Neural progenitor cell (in vitro differentiated cells): ENCODE results near the gene VARS1. TPM values are rescaled to one million over a fixed set of nuclear protein-coding genes. Genes with fewer than 3 reads are reported as not detected.

Source experiments
- DNase-seq: peaks from one replicate; pipeline ENCODE4 v3.0.0-alpha.2; 2016; ENCODE audit warnings: low spot score
- H2AFZ ChIP-seq: fragments of 200-600 bp; sonication (generic); replicated peaks from 2 replicates; pipeline ENCODE4 v1.6.1; 2016; ENCODE audit warnings: antibody characterized with exemption
- H3F3A ChIP-seq: fragments of 200-600 bp; sonication (generic); 2 replicates; pipeline ENCODE4 v1.6.1; 2016; ENCODE audit warnings: antibody characterized with exemption, low read depth
- H3K27ac ChIP-seq: fragments of 200-600 bp; sonication (generic); 2 replicates; pipeline ENCODE4 v1.5.1; 2016; ENCODE audit warnings: mild to moderate bottlenecking
- H3K27me3 ChIP-seq: fragments of 200-600 bp; sonication (generic); 2 replicates; pipeline ENCODE4 v1.6.1; 2016; ENCODE audit warnings: mild to moderate bottlenecking, moderate library complexity
- H3K36me3 ChIP-seq: fragments of 200-600 bp; sonication (generic); 2 replicates; pipeline ENCODE4 v1.5.1; 2016
- H3K4me1 ChIP-seq: fragments of 200-600 bp; sonication (generic); 2 replicates; pipeline ENCODE4 v1.6.1; 2016; ENCODE audit warnings: mixed run types
- H3K4me2 ChIP-seq: fragments of 200-600 bp; sonication (generic); 2 replicates; pipeline ENCODE4 v1.6.1; 2016
- H3K4me3 ChIP-seq: fragments of 200-600 bp; sonication (generic); 2 replicates; pipeline ENCODE4 v1.5.1; 2016
- H3K79me2 ChIP-seq: fragments of 200-600 bp; sonication (generic); 2 replicates; pipeline ENCODE4 v1.6.1; 2016; ENCODE audit warnings: low read depth
- H3K9ac ChIP-seq: fragments of 200-600 bp; sonication (generic); 2 replicates; pipeline ENCODE4 v1.6.1; 2016
- H3K9me3 ChIP-seq: fragments of 200-600 bp; sonication (generic); 2 replicates; pipeline ENCODE4 v1.5.1; 2016; ENCODE audit warnings: low read depth
- H4K20me1 ChIP-seq: fragments of 200-600 bp; sonication (generic); 2 replicates; pipeline ENCODE4 v1.6.1; 2016; ENCODE audit warnings: low read depth
- H3K27ac Mint-ChIP-seq: 3 replicates; pipeline ENCODE4 v1.8.0; 2021; ENCODE audit warnings: mixed read lengths
- H3K27me3 Mint-ChIP-seq: 2 replicates; pipeline ENCODE4 v1.8.0; 2022; ENCODE audit warnings: low read depth, mild to moderate bottlenecking, inconsistent platforms, moderate library complexity, mixed read lengths; ENCODE audit not compliant: insufficient read depth
- H3K36me3 Mint-ChIP-seq: 3 replicates; pipeline ENCODE4 v1.8.0; 2021; ENCODE audit warnings: mixed read lengths
- H3K4me1 Mint-ChIP-seq: 3 replicates; pipeline ENCODE4 v1.8.0; 2021; ENCODE audit warnings: mixed read lengths
- H3K4me3 Mint-ChIP-seq: 3 replicates; pipeline ENCODE4 v1.8.0; 2021; ENCODE audit warnings: mild to moderate bottlenecking, moderate library complexity, mixed read lengths
- H3K9me3 Mint-ChIP-seq: 3 replicates; pipeline ENCODE4 v1.8.0; 2020; ENCODE audit warnings: mixed read lengths
- CTCF ChIP-seq: fragments of 200-600 bp; sonication (generic); IDR thresholded peaks from 2 replicates; pipeline ENCODE4 v1.5.1; 2017; ENCODE audit warnings: antibody characterized with exemption, mild to moderate bottlenecking
- EZH2 ChIP-seq: fragments of 200-600 bp; sonication (generic); IDR thresholded peaks from 2 replicates; pipeline ENCODE4 v1.6.1; 2017; ENCODE audit warnings: antibody characterized with exemption, mild to moderate bottlenecking, moderate library complexity
- EZH2phosphoT487 ChIP-seq: fragments of 200-600 bp; sonication (generic); IDR thresholded peaks from 2 replicates; pipeline ENCODE4 v1.6.1; 2017; ENCODE audit warnings: antibody characterized with exemption
- total RNA-seq: library from RNA; depleted of rRNA; stranded (reverse); fragments of >200 nt; gene quantifications from 2 replicates; pipeline ENCODE4 v1.2.3, GENCODE V29; 2015; ENCODE audit warnings: low replicate concordance

Gene VARS1
- total RNA-seq, 1 donor from 2014 or later, result 34.1 TPM

DNA sequence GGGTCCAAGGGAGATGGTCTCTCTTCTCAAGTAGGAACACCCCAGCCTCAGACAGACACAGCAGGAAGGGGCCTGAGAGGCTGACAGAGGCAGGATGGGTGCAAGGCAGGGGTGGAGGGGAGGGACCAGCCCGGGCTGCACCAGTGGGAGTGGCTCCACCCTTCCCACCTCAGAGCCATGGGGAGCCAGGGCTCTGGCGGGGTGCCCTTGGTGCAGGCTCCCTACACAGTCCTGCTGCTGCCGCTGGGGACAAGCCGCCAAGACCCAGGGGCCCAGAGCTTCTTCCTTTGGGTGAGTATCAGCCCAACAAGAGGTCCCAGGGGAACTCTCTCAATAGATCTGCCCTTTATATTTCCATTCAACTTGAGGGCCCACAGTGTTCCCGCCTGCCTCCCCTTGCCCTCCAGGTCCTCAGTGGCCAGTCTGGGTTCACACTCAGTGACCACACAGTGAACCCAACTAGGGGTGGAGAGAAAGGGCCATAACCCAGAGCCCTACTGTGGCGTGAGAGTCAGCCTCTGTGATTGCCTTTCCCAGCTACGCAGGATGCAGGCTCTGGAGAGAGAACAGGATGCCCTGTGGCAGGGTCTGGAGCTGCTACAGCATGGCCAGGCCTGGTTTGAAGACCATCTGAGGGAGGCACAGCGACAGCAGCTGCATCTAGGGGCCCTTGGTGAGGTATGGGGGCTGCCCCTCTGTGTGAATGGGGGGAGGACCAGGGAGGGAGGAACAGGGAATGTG, 32.5 kb downstream of the VARS1 start:
- Histone ChIP-seq H3K4me3 (no peak overlapping the region), H3K9me3 (no peaks in the 10 kb centered on the region), H3F3A (peaks cover 18% of the 10 kb centered on the region), H3K36me3 (no peaks in the 10 kb centered on the region), H3K4me2 (peak overlapping the region; percentile 73), H3K27me3 (no peaks in the 10 kb centered on the region), H4K20me1 (no peaks in the 10 kb centered on the region), H3K9ac (no peak overlapping the region), H3K4me1 (peaks cover 23% of the 10 kb centered on the region), H3K27ac (peak overlapping the region; percentile 67), H3K79me2 (no peaks in the 10 kb centered on the region), H2AFZ (no peak overlapping the region)
- TF ChIP-seq EZH2phosphoT487 (no peak), EZH2 (no peak), CTCF (no peak)
- Mint-ChIP-seq H3K36me3 (peaks cover 38% of the 10 kb centered on the region), H3K9me3 (no peaks in the 10 kb centered on the region), H3K27me3 (peaks cover 4% of the 10 kb centered on the region), H3K4me1 (peaks cover 29% of the 10 kb centered on the region), H3K4me3 (peak overlapping the region; percentile 54), H3K27ac (peak overlapping the region; percentile 96)
- no peak for DNase-seq

- H3K27ac Mint-ChIP-seq, result peak within 1 kb of the TSS; percentile 96
- no peaks in the 10 kb centered on the region for H3K79me2 ChIP-seq
- H3K4me3 ChIP-seq, result no peak within 1 kb of the TSS
- no peaks in the 10 kb centered on the region for H3K9me3 ChIP-seq
- peaks cover 40% of the 10 kb centered on the region for H3K36me3 Mint-ChIP-seq
- H3K4me1 ChIP-seq, result peaks cover 23% of the 10 kb centered on the region
- DNase-seq, result no peak
- peaks cover 18% of the 10 kb centered on the region for H3F3A ChIP-seq
- no peak for TF ChIP-seq CTCF
- TF ChIP-seq EZH2phosphoT487, result no peak
- no peak within 1 kb of the TSS for H3K9ac ChIP-seq
- H3K27me3 ChIP-seq, result no peaks in the 10 kb centered on the region
- no peaks in the 10 kb centered on the region for H4K20me1 ChIP-seq
- peak within 1 kb of the TSS; percentile 73 for H3K4me2 ChIP-seq
- H3K27me3 Mint-ChIP-seq, result peaks cover 4% of the 10 kb centered on the region
- no peaks in the 10 kb centered on the region for H3K36me3 ChIP-seq
- peak within 1 kb of the TSS; percentile 67 for H3K27ac ChIP-seq
- H2AFZ ChIP-seq, result no peak within 1 kb of the TSS
- H3K4me3 Mint-ChIP-seq, result peak within 1 kb of the TSS; percentile 54
- peaks cover 29% of the 10 kb centered on the region for H3K4me1 Mint-ChIP-seq
- no peaks in the 10 kb centered on the region for H3K9me3 Mint-ChIP-seq
These were observed 33.2 kb downstream of the VARS1 start, which contains the start of gene SAPCD1 for GRCh38 chr6:31762356-31762755. SAPCD1 (plus strand) TSS chr6:31762656; CDS start chr6:31763055, 399 bp downstream.

GRCh38 chr6:31761343-31761742, 34.2 kb downstream of the VARS1 start:
- no peaks in the 10 kb centered on the region for H3K9me3 Mint-ChIP-seq
- Histone ChIP-seq H3F3A (peaks cover 18% of the 10 kb centered on the region), H3K27me3 (no peaks in the 10 kb centered on the region), H3K9me3 (no peaks in the 10 kb centered on the region), H3K4me1 (peaks cover 19% of the 10 kb centered on the region), H3K4me3 (no peak overlapping the region), H3K79me2 (no peaks in the 10 kb centered on the region), H2AFZ (no peak overlapping the region), H3K4me2 (no peak overlapping the region), H3K27ac (no peak overlapping the region), H3K36me3 (no peaks in the 10 kb centered on the region), H3K9ac (no peak overlapping the region), H4K20me1 (no peaks in the 10 kb centered on the region)
- DNase-seq, result no peak
- TF ChIP-seq EZH2, result no peak
- TF ChIP-seq EZH2phosphoT487, result no peak
- no peak for TF ChIP-seq CTCF
- H3K36me3 Mint-ChIP-seq, result peaks cover 40% of the 10 kb centered on the region
- H3K27me3 Mint-ChIP-seq, result peaks cover 7% of the 10 kb centered on the region
- no peak overlapping the region for H3K4me3 Mint-ChIP-seq
- peak overlapping the region; percentile 13 for H3K27ac Mint-ChIP-seq
- H3K4me1 Mint-ChIP-seq, result peaks cover 27% of the 10 kb centered on the region
